ENCODE data around the gene NR3C2. TPM values are rescaled to one million over a fixed set of nuclear protein-coding genes. Genes with fewer than 3 reads are reported as not detected.

The NR3C2 gene
- polyA plus RNA-seq, 1 experiment, result 0.14 TPM

DNA sequence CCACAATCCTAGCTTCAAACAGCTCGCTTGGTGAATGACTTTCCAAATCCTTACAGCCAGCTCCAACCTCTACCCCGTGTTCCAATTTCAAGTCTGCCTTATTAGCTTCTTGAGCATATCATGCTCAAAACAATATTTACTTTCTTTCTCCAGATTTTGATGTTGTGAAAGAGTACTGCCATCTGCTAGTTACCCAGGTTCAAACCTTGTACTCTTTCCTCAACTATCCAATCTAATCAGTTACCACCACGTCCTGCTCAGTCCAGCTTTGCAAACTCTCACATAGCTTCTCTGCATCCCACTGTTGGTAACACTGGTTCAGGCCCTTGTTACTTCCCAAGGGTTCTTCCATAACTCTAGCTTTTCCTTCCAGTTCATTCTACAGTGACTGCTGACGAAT, 179.1 kb downstream of the NR3C2 start:
- POLR2A ChIA-PET, result no interaction called here
- TF ChIP-seq, protein P1, sequence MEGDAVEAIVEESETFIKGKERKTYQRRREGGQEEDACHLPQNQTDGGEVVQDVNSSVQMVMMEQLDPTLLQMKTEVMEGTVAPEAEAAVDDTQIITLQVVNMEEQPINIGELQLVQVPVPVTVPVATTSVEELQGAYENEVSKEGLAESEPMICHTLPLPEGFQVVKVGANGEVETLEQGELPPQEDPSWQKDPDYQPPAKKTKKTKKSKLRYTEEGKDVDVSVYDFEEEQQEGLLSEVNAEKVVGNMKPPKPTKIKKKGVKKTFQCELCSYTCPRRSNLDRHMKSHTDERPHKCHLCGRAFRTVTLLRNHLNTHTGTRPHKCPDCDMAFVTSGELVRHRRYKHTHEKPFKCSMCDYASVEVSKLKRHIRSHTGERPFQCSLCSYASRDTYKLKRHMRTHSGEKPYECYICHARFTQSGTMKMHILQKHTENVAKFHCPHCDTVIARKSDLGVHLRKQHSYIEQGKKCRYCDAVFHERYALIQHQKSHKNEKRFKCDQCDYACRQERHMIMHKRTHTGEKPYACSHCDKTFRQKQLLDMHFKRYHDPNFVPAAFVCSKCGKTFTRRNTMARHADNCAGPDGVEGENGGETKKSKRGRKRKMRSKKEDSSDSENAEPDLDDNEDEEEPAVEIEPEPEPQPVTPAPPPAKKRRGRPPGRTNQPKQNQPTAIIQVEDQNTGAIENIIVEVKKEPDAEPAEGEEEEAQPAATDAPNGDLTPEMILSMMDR (IDR thresholded peaks at IDR 0.05; ENCODE audit: low read depth, low read length), result no peak
- Histone ChIP-seq H3K9me3 (ENCODE audit: control insufficient read depth, insufficient read depth, low read length) (no peaks in the 10 kb centered on the region), H3K4me3 (ENCODE audit: low read depth, low read length) (no peak overlapping the region), H3K27ac (ENCODE audit: low read depth, low read length) (no peak overlapping the region), H3K27me3 (ENCODE audit: control insufficient read depth, insufficient read depth, low read length) (no peaks in the 10 kb centered on the region)
- no peak for DNase-seq (ENCODE audit: low read depth, low spot score)
- CTCF ChIA-PET, result no interaction called here

DNA sequence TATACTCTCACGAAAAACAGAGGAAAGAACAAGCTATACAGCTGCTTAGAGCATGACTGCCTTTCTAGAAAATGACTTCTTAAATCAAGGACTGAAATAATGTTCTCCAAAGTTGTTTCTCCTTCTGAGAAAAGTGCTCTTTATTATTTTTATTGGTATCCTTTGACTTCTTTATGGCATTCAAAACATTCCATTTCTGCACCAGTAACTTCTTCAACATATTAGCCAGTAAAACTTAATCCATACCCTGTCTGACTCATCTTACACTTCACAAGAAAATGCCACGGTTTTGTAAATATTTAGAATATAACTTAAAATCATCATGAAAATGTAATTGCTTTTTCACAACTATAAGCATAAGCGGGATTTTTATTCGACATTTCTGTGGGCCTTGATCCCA, 180.4 kb downstream of the NR3C2 start:
- TF ChIP-seq, protein P1 (IDR thresholded peaks at IDR 0.05; ENCODE audit: low read depth, low read length), result no peak
- Histone ChIP-seq H3K27me3 (ENCODE audit: control insufficient read depth, insufficient read depth, low read length) (no peaks in the 10 kb centered on the region), H3K4me3 (ENCODE audit: low read depth, low read length) (no peak overlapping the region), H3K9me3 (ENCODE audit: control insufficient read depth, insufficient read depth, low read length) (no peaks in the 10 kb centered on the region), H3K27ac (ENCODE audit: low read depth, low read length) (no peak overlapping the region)
- POLR2A ChIA-PET, result no interaction called here
- DNase-seq (ENCODE audit: low read depth, low spot score), result no peak
- CTCF ChIA-PET, result no interaction called here

DNA sequence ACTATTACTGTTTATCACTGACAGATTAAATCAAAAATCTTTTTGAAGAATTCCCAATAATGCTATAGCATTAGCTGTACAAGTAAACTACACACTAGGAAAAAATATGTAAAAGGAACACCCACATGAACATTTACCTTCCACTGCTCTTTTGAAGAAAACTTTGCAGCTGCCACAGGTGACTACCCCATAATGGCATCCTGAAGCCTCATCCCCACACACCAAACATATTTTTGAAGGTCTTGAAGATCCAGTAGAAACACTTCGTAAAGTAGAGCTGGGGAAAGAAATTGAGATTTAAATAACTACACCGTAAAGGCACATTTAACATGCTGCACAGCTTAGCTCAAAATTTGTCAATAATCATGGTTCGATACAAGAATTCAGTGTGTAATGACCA, 182.4 kb downstream of the NR3C2 start:
- Histone ChIP-seq H3K9me3 (ENCODE audit: control insufficient read depth, insufficient read depth, low read length) (no peaks in the 10 kb centered on the region), H3K27me3 (ENCODE audit: control insufficient read depth, insufficient read depth, low read length) (no peaks in the 10 kb centered on the region), H3K4me3 (ENCODE audit: low read depth, low read length) (no peak overlapping the region), H3K27ac (ENCODE audit: low read depth, low read length) (no peak overlapping the region)
- TF ChIP-seq, protein P1 (IDR thresholded peaks at IDR 0.05; ENCODE audit: low read depth, low read length), result no peak
- DNase-seq (ENCODE audit: low read depth, low spot score), result no peak
- CTCF ChIA-PET, result no interaction called here
- POLR2A ChIA-PET, result no interaction called here

DNA sequence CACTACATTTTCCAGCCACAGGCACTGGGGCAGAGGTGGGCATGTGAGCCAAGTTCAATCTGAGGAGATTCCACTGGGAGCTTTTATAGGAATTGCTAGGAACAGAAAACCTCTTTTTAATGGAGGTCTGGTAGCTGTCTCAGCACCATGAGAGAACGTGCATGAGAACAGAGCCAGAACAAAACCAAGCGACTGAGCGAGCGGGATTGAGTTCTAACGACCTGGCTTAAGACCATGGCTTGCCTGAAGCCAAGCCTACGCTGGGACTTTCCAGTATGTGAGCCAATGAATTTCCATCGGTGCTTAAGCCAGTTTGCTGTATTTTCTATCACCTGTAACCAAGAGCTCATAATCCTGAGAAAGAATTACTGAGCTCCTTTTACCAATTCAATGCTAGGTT, 183.7 kb downstream of the NR3C2 start:
- H3K27ac ChIP-seq (ENCODE audit: low read depth, low read length), result no peak overlapping the region
- TF ChIP-seq, protein P1 (IDR thresholded peaks at IDR 0.05; ENCODE audit: low read depth, low read length), result no peak
- H3K4me3 ChIP-seq (ENCODE audit: low read depth, low read length), result no peak overlapping the region
- POLR2A ChIA-PET, result no interaction called here
- CTCF ChIA-PET, result no interaction called here
- no peak for DNase-seq (ENCODE audit: low read depth, low spot score)
- no peaks in the 10 kb centered on the region for H3K9me3 ChIP-seq (ENCODE audit: control insufficient read depth, insufficient read depth, low read length)
- no peaks in the 10 kb centered on the region for H3K27me3 ChIP-seq (ENCODE audit: control insufficient read depth, insufficient read depth, low read length)

DNA sequence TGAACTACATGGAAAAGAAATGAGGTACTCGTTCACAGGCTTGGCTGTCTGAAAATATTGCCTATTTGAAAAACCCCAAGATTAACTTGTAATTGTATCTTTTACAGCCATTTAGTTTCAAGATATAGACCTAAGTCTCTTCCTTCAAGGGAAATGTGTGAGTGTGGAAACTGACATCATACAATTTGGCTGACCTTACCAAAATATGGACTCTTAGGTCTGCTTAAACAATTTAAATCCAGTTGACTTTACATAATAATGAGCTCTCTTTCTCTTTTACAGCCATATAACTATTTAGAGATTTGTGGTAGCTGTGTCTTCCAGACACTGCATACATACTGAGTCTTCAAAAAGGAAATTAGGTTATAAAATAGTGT, 186.9 kb downstream of the NR3C2 start:
- Histone ChIP-seq H3K4me3 (ENCODE audit: low read depth, low read length) (no peak overlapping the region), H3K9me3 (ENCODE audit: control insufficient read depth, insufficient read depth, low read length) (no peaks in the 10 kb centered on the region), H3K27ac (ENCODE audit: low read depth, low read length) (no peak overlapping the region), H3K27me3 (ENCODE audit: control insufficient read depth, insufficient read depth, low read length) (no peaks in the 10 kb centered on the region)
- POLR2A ChIA-PET, result no interaction called here
- CTCF ChIA-PET, result no interaction called here
- TF ChIP-seq, protein P1 (IDR thresholded peaks at IDR 0.05; ENCODE audit: low read depth, low read length), result no peak
- no peak for DNase-seq (ENCODE audit: low read depth, low spot score)

Data from AG04450 (cell line).